Osteoblast (primary cell): Measurements from ENCODE around the gene PDCD11. TPM values are rescaled to one million over a fixed set of nuclear protein-coding genes. Genes with fewer than 3 reads are reported as not detected.
A peak's percentile ranks its signal among the peaks of the same experiment; 100 is the strongest.

Experiments used
- DNase-seq: peaks from one replicate; pipeline ENCODE4 v3.0.0; 2011; ENCODE audit warnings: low spot score, mixed read lengths; ENCODE audit not compliant: insufficient read length; ENCODE audit errors: missing footprints
- H2AFZ ChIP-seq: 2 replicates; pipeline ENCODE4 v1.6.0; 2011; ENCODE audit warnings: mild to moderate bottlenecking, low read length
- H3K27ac ChIP-seq: 2 replicates; pipeline ENCODE4 v1.5.1; 2011; ENCODE audit warnings: mild to moderate bottlenecking, low read depth, low read length, moderate library complexity
- H3K27me3 ChIP-seq: 2 replicates; pipeline ENCODE4 v1.6.0; 2012; ENCODE audit warnings: mild to moderate bottlenecking, control low read depth, inconsistent platforms, low read length, moderate library complexity; ENCODE audit not compliant: insufficient read depth
- H3K36me3 ChIP-seq: 2 replicates; pipeline ENCODE4 v1.5.1; 2011; ENCODE audit warnings: mild to moderate bottlenecking, low read length, control low read depth, moderate library complexity; ENCODE audit not compliant: insufficient read depth
- H3K4me1 ChIP-seq: 2 replicates; pipeline ENCODE4 v1.5.1; 2011; ENCODE audit warnings: mild to moderate bottlenecking, low read length, control low read depth, moderate library complexity; ENCODE audit not compliant: insufficient read depth
- H3K4me2 ChIP-seq: 2 replicates; pipeline ENCODE4 v1.6.0; 2011; ENCODE audit warnings: mild to moderate bottlenecking, low read length; ENCODE audit not compliant: insufficient read depth
- H3K4me3 ChIP-seq: fragments of 200-600 bp; sonication (generic); 3 replicates; pipeline ENCODE4 v1.5.1; 2012; ENCODE audit warnings: mild to moderate bottlenecking, low read length, inconsistent platforms; ENCODE audit not compliant: insufficient read depth
- H3K79me2 ChIP-seq: 2 replicates; pipeline ENCODE4 v1.6.0; 2012; ENCODE audit warnings: mild to moderate bottlenecking, low read length, control low read depth, inconsistent platforms; ENCODE audit not compliant: insufficient read depth
- H3K9me3 ChIP-seq: 2 replicates; pipeline ENCODE4 v1.5.1; 2011; ENCODE audit warnings: low read depth, low read length, control low read depth
- H4K20me1 ChIP-seq: 2 replicates; pipeline ENCODE4 v1.6.0; 2012; ENCODE audit warnings: mild to moderate bottlenecking, low read length, control low read depth; ENCODE audit not compliant: insufficient read depth
- CTCF ChIP-seq: IDR thresholded peaks from 2 replicates; pipeline ENCODE4 v1.5.1; 2011; ENCODE audit warnings: mild to moderate bottlenecking, low read depth, low read length, moderate library complexity; ENCODE audit errors: extremely low read depth
- total RNA-seq: library from RNA; depleted of rRNA; stranded (reverse); fragments of >200 nt; gene quantifications from 2 replicates; pipeline ENCODE4 v1.2.3, GENCODE V29; 2012

Gene PDCD11
- total RNA-seq, 1 donor = 18.8 TPM

- no peak for TF ChIP-seq CTCF
- peaks cover 5% of the 10 kb centered on the region for H3K4me1 ChIP-seq
- no peaks in the 10 kb centered on the region for H3K79me2 ChIP-seq
- no peaks in the 10 kb centered on the region for H3K27me3 ChIP-seq
- DNase-seq = peak; percentile 80
- no peak overlapping the region for H2AFZ ChIP-seq
- H4K20me1 ChIP-seq = no peaks in the 10 kb centered on the region
- no peaks in the 10 kb centered on the region for H3K9me3 ChIP-seq
- no peak overlapping the region for H3K4me3 ChIP-seq
- H3K36me3 ChIP-seq = no peaks in the 10 kb centered on the region
- no peak overlapping the region for H3K27ac ChIP-seq
- H3K4me2 ChIP-seq = no peak overlapping the region
Observed at GRCh38 chr10:103457176-103457712, 60.8 kb downstream of the PDCD11 start.

GRCh38 chr10:103457896-103458583 lies 61.6 kb downstream of the PDCD11 start:
- H3K4me1 ChIP-seq = no peaks in the 10 kb centered on the region
- no peak for TF ChIP-seq CTCF
- peak; percentile 76 for DNase-seq
- no peak overlapping the region for H3K4me3 ChIP-seq
- no peak overlapping the region for H3K27ac ChIP-seq
- no peaks in the 10 kb centered on the region for H3K27me3 ChIP-seq
- H4K20me1 ChIP-seq = no peaks in the 10 kb centered on the region
- H3K36me3 ChIP-seq = no peaks in the 10 kb centered on the region
- H2AFZ ChIP-seq = no peak overlapping the region
- no peaks in the 10 kb centered on the region for H3K9me3 ChIP-seq
- H3K79me2 ChIP-seq = no peaks in the 10 kb centered on the region
- H3K4me2 ChIP-seq = no peak overlapping the region

- H3K79me2 ChIP-seq = no peaks in the 10 kb centered on the region
- no peak within 1 kb of the TSS for H3K4me3 ChIP-seq
- DNase-seq = peak; percentile 83
- no peak within 1 kb of the TSS for H3K27ac ChIP-seq
- H2AFZ ChIP-seq = no peak within 1 kb of the TSS
- no peak within 1 kb of the TSS for H3K4me2 ChIP-seq
- TF ChIP-seq CTCF = no peak
- H4K20me1 ChIP-seq = no peaks in the 10 kb centered on the region
- no peaks in the 10 kb centered on the region for H3K27me3 ChIP-seq
- H3K36me3 ChIP-seq = no peaks in the 10 kb centered on the region
- H3K4me1 ChIP-seq = no peaks in the 10 kb centered on the region
- no peaks in the 10 kb centered on the region for H3K9me3 ChIP-seq
Observed at GRCh38 chr10:103458720-103459119, 62.3 kb downstream of the PDCD11 start, which contains the start of gene CALHM1. Gene CALHM1, minus strand, starts transcription at chr10:103458900. Its CDS starts 149 bp downstream, at chr10:103458751.

- Histone ChIP-seq H3K4me2 (no peak overlapping the region), H3K27me3 (no peaks in the 10 kb centered on the region), H3K27ac (no peak overlapping the region), H3K4me3 (no peak overlapping the region), H3K9me3 (no peaks in the 10 kb centered on the region), H4K20me1 (no peaks in the 10 kb centered on the region), H2AFZ (no peak overlapping the region), H3K79me2 (no peaks in the 10 kb centered on the region), H3K36me3 (no peaks in the 10 kb centered on the region), H3K4me1 (no peaks in the 10 kb centered on the region)
- no peak for TF ChIP-seq CTCF
- DNase-seq = no peak
Observed at GRCh38 chr10:103459615-103460014, 63.2 kb downstream of the PDCD11 start.
